Kidney tubule cell (primary cell): Measurements from ENCODE around the gene CCN5.
A peak's percentile ranks its signal among the peaks of the same experiment; 100 is the strongest.
"Not testable (repeated sequence)": the region's sequence is repeated elsewhere in the genome, so short reads cannot be mapped to it uniquely, and the experiment has no call there.

Source experiments
- DNase-seq: peaks from one replicate; pipeline ENCODE4 v3.0.0-alpha.2; 2018; ENCODE audit warnings: low spot score

CCN5 gene

GRCh38 chr20:44759595-44759994 is 44.4 kb downstream of the CCN5 start:
- no peak for DNase-seq

GRCh38 chr20:44761423-44761822 is 46.3 kb downstream of the CCN5 start:
- DNase-seq = no peak

- DNase-seq = no peak
These were observed 47.4 kb downstream of the CCN5 start for GRCh38 chr20:44762466-44763140.

GRCh38 chr20:44763798-44764197 is 48.6 kb downstream of the CCN5 start:
- DNase-seq = not testable (repeated sequence)

GRCh38 chr20:44765091-44765490 is 49.9 kb downstream of the CCN5 start:
- no peak for DNase-seq

- DNase-seq = peak; percentile 45
These were observed 50.7 kb downstream of the CCN5 start for GRCh38 chr20:44765701-44766347.

- DNase-seq = no peak
These were observed 53.1 kb downstream of the CCN5 start for GRCh38 chr20:44768256-44768655.

- peak; percentile 2 for DNase-seq
These were observed 53.8 kb downstream of the CCN5 start for GRCh38 chr20:44768854-44769480.

GRCh38 chr20:44769481-44769863 is 54.3 kb downstream of the CCN5 start:
- no peak for DNase-seq

- no peak for DNase-seq
These were observed 55.5 kb downstream of the CCN5 start for GRCh38 chr20:44770484-44771171.

GRCh38 chr20:44771172-44771535 is 56.0 kb downstream of the CCN5 start:
- DNase-seq = no peak

GRCh38 chr20:44772636-44773035 is 57.5 kb downstream of the CCN5 start:
- no peak for DNase-seq

GRCh38 chr20:44773070-44773829 is 58.1 kb downstream of the CCN5 start:
- DNase-seq = no peak

- no peak for DNase-seq
These were observed 61.8 kb downstream of the CCN5 start for GRCh38 chr20:44776980-44777379.
